Limb (tissue), 2 donors: ENCODE data around the gene ATAD3C.
A peak's percentile ranks its signal among the peaks of the same experiment; 100 is the strongest.
"Not testable (repeated sequence)": the region's sequence is repeated elsewhere in the genome, so short reads cannot be mapped to it uniquely, and the experiment has no call there.

Experiments used
- DNase-seq, 2 donors: peaks; one replicate each; pipeline ENCODE4 v3.0.0-alpha.2; 2016; ENCODE audit errors: extremely low spot score in 2 of 2

ATAD3C gene

GRCh38 chr1:1471389-1472052, 22.0 kb downstream of the ATAD3C start, which contains the start of gene ATAD3B:
ATAD3B (plus strand) TSS chr1:1471765; CDS start chr1:1471885, 120 bp downstream.
- DNase-seq = peak; percentile 95 to 96

GRCh38 chr1:1472053-1472876, 22.8 kb downstream of the ATAD3C start:
- not testable (repeated sequence) for DNase-seq

GRCh38 chr1:1476011-1476410, 26.5 kb downstream of the ATAD3C start:
- DNase-seq = not testable (repeated sequence)

GRCh38 chr1:1477206-1477605, 27.7 kb downstream of the ATAD3C start:
- no peak for DNase-seq

DNA sequence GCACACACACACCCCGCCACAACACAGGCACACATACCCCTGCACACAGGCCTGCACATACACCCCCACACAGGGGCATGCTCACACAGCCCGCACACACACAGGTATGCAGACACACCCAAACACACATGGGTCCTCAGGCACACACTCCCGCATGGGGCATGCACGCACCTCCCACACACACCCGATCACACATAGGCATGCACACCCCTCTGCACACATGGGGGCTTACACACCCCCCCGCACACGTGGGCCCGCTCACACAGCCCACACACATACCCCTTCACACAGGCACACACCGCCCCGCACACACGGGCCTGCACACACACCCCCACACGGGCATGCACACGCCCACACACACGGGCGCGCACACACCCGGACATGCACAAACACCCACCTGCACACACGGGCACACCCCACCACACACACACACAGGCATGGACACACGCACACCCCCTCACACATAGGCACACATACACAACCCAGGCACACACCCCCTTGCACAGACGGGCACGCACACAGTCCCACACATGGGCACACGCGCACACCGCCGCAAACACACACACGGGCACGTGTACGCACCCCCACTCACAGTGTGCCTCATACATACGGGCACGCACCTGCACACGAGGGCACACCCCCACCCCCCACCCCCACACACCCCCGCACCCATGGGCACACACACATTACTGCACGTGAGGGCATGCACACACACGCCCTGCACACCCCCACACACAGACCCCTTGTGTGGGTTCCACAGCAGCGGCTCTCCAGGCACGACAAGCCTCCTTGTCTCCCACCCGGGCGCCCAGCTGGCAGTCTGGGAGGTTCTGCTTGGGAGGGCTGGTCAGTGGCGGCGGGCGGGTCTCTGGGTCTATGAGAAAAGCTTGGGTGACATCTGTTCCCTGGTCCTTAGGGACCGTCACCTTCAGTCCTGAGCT, 30.3 kb downstream of the ATAD3C start:
- no peak for DNase-seq

DNA sequence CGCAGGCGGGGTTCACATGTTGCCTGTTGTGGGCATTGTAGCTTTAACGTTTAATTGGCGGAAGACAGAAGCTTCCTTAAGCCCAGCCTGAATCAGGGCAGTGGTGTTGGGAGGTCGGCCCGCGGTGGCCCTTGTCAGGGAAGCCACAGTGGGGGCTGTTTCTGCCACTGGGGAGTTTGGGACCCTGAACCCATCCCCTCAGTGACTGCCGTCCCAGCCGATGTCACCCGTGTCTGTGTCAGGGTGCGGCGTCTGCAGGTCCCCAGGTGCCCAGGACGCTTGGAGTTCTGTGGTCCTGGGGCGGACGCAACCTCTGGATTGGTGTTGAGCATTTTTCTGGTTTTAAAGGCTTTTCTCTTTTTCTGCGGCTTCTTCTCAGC, 31.0 kb downstream of the ATAD3C start:
- not testable (repeated sequence) for DNase-seq

DNA sequence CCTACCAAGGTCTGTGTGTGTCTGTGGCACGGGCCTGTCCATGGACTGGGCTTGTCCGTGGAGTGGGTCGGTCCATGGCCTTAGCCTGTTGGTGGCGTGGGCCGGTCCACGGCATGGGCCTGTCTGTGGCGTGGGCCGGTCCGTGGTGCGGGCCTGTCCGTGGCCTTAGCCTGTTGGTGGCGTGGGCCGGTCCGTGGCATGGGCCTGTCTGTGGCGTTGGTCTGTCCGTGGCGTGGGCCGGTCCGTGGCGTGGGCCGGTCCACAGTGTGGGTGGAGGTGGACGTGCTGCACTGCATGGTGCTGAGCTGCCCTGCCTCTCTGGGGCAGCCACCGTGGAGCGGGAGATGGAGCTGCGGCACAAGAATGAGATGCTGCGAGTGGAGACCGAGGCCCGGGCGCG, 32.3 kb downstream of the ATAD3C start:
- DNase-seq = not testable (repeated sequence)

DNA sequence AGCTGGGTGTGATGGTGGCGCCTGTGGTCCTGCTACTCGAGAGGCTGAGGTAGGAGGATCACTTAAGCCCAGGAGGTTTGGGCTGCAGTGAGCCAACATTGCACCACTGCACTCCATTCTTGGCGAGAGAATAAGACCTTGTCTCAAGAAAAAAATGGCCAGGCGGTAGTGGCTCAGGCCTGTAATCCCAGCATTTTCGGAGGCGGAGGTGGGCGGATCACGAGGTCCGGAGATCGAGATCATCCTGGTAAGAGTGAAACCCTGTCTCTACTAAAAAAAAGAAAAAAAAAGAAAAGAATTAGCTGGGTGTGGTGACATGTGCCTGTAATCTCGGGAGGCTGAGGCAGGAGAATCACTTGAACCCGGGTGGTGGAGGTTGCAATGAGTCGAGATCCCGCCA, 33.4 kb downstream of the ATAD3C start:
- no peak for DNase-seq

DNA sequence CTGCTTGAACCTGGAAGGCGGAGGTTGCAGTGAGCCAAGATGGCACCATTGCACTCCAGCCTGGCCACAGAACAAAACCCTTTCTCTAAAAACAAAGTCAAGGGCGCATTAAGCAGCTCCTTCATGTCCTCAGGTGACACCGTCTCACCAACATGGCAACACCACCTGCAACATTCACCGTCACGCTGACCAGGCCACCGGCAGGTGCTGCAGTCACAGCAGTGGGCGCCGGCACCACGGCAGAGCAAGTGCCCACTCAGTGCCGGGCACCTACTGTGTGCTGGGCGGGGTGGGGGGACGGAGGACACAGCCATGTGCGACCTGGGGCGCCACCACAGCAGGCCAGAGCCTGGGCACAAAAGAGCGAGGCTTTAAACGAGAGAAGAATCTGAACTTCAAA, 34.2 kb downstream of the ATAD3C start:
- DNase-seq = no peak

DNA sequence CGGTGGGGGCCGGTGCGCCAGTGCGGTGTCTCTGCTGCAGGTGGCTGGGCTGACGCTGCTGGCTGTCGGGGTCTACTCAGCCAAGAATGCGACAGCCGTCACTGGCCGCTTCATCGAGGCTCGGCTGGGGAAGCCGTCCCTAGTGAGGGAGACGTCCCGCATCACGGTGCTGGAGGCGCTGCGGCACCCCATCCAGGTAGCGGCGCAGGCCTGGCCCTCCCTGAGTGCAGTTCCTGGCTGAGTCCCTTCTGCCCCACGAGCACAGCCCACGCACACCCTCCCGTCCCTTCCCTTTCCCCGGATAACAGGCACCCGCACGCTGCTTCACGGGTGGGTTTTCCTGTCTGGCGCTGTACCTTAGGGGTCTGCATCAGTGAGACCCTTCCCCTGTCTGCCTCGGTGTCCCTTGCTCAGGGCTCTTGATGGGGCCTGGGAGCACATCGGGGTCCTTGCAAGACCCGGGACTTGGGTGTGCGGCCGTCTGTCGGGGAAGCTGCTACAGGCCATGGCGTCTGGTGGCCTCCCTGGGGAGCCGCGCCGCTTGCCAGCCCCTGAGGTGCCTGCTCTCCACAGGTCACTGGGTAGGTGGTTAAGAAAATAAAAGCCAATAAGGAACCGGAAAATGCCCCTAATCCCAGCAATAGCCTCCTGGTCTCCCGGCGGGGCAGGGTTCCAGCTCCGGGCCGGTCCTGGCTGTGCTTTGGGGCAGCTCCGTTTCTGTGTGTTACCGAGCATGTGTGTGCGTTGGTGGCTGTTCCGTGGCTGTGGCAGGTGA, 35.7 kb downstream of the ATAD3C start:
- not testable (repeated sequence) for DNase-seq

GRCh38 chr1:1485755-1486317, 36.3 kb downstream of the ATAD3C start:
- not testable (repeated sequence) for DNase-seq

- no peak for DNase-seq
These were observed 38.2 kb downstream of the ATAD3C start for GRCh38 chr1:1487701-1488100.

DNA sequence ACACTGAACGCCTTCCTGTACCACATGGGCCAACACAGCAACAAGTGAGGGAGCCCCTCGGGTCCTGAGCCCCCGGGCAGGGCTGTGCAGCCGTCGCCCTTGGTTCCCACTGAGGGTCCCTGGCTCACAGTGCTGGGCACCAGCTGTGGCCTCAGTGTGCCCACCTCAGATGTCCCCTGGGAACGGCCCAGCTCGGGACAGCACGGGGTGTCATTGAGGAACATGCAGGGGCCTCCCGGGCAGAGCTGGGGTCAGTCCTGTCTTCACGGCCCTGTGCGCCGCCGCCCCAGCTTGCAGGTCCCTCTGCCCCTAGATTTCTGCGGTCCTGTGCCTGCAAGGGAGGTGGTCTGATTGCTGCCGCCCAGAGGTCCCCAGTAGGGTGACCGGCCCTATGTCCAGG, 39.7 kb downstream of the ATAD3C start:
- no peak for DNase-seq

DNA sequence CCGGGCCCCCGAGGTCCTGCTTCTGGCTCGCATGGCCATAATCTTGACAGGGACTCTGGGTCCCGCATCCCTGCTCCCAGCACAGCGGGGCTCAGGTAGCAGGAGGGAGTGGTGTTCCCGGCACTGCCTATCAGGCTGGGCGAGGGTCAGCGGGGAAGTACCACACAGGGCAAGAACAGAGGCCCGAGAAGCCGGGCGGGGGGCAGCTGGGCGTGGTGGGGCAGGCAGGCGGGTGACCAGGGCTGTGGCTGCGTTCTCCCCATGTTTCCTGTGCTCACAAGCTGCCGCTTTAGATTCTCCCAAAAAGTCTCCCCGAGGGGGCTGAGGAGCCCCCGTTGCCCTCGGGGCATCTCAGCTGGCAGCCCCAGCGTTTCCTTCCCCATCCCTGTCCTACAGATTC, 40.4 kb downstream of the ATAD3C start:
- DNase-seq = no peak

GRCh38 chr1:1490633-1491230, 41.2 kb downstream of the ATAD3C start:
- DNase-seq = no peak

- DNase-seq = no peak
These were observed 42.1 kb downstream of the ATAD3C start for GRCh38 chr1:1491601-1492000.

DNA sequence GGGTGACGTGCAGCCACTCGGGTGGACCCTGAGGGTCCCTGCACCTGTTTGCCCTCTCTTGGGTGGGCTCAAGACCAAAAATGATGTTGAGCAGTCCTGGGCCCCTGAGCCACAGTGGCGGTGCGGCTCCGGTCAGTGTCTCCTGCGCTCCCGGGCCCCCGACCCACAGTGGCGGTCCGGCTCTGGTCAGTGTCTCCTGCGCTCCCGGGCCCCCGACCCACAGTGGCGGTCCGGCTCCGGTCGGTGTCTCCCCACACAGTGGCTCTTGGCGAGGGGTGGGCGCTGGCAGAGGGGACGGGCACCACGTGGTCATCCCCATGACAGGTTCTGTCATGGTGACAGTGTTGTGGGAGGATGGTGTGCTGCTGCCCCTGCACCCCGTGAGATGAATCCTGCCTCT, 44.8 kb downstream of the ATAD3C start:
- DNase-seq = not testable (repeated sequence)

DNA sequence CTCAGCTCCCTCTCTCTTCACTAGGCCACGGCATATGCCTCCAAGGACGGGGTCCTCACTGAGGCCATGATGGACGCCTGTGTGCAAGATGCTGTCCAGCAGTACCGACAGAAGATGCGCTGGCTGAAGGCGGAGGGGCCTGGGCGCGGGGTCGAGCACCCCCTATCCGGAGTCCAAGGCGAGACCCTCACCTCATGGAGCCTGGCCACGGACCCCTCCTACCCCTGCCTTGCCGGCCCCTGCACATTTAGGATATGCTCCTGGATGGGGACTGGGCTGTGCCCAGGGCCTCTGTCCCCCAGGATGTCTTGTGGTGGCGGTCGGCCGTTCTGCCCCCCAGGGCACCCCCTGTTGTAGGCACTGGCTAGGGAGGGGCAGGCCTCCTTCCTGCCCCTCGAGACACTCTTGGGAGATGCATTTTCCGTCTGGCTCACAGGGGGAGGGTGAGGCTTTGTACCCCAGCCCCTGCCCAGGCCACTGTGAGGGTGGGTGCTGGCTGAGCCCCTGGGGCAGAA, 46.0 kb downstream of the ATAD3C start:
- not testable (repeated sequence) for DNase-seq

- peak; percentile 2 to 78 for DNase-seq
These were observed 55.4 kb downstream of the ATAD3C start for GRCh38 chr1:1504777-1505365.
